ENCODE results near the gene CCDC171.

The CCDC171 gene

DNA sequence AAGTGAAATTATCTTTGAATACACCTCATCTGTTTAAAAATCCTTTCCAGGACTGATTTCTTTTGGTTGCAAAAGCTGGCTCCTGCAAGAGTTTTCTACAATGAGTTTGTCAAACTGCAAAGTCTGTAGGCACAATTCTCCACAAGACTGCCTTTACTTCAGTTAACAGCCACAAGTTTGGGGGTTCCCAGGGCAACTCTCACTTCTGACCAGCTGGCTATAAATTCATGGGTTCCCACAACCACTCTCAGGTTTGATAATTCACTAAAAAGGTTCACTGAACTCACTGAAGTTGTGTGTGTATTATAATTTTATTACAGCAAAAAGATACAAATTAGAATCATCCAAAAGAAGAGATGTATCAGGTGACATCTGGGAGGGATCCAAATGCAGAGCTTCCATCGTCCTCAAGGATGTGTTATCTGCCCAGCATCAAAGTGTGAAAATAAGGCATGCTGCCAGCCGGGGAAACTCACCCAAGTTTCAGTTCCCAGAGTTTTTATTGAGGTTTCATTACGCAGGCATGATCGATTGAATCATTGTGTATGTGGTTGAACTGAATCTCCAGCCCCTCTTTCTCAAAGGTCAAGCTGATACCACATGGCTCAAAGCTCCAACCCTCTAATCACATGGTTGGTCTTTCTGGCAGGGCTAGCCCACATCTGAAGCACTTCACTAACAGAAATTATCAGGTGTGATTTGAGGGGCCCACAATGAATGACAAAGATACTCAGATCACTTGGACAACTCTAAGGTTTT is 23.1 kb upstream of the CCDC171 start:
- DNase-seq (ENCODE audit: extremely low read depth, low read depth): no peak
- TF ChIP-seq, protein P1, sequence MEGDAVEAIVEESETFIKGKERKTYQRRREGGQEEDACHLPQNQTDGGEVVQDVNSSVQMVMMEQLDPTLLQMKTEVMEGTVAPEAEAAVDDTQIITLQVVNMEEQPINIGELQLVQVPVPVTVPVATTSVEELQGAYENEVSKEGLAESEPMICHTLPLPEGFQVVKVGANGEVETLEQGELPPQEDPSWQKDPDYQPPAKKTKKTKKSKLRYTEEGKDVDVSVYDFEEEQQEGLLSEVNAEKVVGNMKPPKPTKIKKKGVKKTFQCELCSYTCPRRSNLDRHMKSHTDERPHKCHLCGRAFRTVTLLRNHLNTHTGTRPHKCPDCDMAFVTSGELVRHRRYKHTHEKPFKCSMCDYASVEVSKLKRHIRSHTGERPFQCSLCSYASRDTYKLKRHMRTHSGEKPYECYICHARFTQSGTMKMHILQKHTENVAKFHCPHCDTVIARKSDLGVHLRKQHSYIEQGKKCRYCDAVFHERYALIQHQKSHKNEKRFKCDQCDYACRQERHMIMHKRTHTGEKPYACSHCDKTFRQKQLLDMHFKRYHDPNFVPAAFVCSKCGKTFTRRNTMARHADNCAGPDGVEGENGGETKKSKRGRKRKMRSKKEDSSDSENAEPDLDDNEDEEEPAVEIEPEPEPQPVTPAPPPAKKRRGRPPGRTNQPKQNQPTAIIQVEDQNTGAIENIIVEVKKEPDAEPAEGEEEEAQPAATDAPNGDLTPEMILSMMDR (IDR thresholded peaks at IDR 0.05; ENCODE audit: low read depth, low read length): no peak

DNA sequence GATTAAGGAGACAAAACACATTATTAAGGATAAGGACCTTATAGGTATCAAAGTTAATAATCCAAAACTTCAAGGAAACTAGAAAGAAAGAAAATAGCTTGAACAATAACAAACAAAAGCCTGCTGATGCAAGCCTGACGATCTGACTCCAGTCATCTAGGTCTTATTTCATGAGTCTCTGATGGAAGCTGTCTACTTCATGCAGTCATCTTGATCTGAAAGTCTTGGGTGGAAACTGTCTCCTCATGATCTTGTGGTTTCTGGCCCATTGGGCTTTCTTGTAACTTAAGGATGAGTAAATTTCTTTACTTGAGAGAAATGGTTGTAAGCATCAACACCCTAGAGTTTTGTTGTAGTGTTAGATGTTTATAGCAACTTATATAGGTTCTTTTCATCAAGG is 21.5 kb upstream of the CCDC171 start:
- no peak for DNase-seq (ENCODE audit: extremely low read depth, low read depth)
- TF ChIP-seq, protein P1 (IDR thresholded peaks at IDR 0.05; ENCODE audit: low read depth, low read length): no peak

DNA sequence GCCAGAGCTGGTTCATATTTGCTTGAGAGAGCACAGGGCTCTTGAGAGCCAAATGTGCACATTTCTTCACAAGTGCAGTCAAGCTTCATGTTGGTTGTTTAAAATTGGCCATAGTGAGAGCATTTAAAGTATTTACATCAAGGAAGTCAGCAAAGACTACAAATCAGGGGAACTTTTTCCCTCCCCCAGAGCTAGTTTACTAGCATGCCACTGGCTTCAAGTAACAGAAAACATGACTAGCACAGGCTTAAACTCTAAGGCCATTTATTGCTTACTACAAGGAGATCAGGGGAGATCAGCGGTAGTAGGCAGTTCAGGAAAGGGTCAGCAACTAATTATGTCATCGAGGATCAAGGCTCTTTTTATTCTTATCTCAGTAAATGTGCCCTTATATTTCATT is 11.0 kb upstream of the CCDC171 start:
- TF ChIP-seq, protein P1 (IDR thresholded peaks at IDR 0.05; ENCODE audit: low read depth, low read length): no peak
- DNase-seq (ENCODE audit: extremely low read depth, low read depth): no peak

DNA sequence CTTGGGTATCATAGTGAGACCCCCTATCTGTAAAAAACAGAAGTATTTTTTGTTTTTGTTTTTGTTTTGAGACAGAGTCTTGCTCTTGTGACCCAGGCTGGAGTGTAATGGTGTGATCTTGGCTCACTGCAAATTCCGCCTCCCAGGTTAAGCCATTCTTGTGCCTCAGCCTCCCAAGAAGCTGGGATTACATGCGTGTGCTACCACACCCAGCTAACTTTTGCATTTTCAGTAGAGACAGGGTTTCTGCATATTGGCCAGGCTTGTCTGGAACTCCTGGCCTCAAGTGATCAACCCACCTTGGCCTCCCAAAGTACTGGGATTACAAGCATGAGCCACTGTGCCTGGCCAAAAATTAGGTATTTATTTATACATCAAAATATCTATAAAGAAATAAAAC is 10.2 kb upstream of the CCDC171 start:
- no peak for DNase-seq (ENCODE audit: extremely low read depth, low read depth)
- TF ChIP-seq, protein P1 (IDR thresholded peaks at IDR 0.05; ENCODE audit: low read depth, low read length): no peak

DNA sequence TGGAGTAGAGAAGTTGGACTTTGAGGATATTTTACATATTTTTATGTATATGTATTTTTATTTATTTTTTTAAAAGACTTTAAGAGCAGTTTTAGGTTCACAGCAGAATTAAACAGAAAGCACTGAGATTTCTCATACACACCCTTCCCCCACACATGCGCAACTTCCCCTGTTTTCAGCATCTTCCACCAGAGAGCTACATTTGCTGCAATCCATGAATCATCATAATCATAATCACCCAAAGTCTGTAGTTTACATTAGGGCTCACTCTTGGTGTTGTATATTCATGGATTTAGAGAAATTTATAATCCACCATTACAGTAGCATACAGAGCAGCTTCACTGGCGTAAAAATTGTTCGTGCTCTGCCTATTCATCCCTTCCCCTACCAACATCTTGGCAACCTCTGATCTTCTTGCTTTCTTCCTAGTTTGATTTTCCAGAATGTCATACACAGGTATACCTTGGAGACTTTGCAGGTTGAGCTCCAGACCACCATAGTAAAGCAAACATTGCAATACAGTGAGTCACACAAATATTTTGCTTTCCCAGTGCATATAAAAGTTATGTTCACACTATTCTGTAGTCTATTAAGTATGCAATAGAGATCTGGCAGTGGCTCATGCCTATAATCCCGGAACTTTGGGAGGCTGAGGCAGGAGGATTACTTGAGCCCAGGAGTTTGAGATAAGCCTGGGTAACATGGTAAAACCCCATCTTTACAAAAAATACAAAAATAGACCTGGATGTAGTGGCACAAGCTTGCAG is 9.6 kb upstream of the CCDC171 start:
- DNase-seq (ENCODE audit: extremely low read depth, low read depth): no peak

DNA sequence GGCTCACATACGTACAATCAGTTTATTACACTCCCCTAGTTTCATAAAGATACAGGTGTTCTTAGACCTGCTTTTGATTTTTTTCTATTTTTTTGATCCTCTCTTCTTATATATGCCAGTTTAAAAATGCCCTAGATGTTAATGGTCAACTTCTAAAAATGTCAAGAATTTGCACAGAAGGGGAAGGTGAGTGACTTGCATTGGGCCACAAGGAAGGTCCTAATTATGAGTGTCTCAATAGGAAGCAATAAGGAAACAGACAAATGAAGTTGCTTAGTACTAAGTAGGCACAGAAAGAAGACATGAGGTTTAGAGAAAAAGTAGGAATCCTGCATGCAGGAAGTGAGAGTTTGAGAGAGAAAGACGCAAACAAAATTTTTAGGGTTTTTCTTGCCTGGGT is 3.2 kb upstream of the CCDC171 start:
- TF ChIP-seq, protein P1 (IDR thresholded peaks at IDR 0.05; ENCODE audit: low read depth, low read length): no peak
- no peak for DNase-seq (ENCODE audit: extremely low read depth, low read depth)

More for the DNA sequence above, 9.6 kb upstream of the CCDC171 start:
- TF ChIP-seq, protein P1 (IDR thresholded peaks at IDR 0.05; ENCODE audit: low read depth, low read length): no peak

DNA sequence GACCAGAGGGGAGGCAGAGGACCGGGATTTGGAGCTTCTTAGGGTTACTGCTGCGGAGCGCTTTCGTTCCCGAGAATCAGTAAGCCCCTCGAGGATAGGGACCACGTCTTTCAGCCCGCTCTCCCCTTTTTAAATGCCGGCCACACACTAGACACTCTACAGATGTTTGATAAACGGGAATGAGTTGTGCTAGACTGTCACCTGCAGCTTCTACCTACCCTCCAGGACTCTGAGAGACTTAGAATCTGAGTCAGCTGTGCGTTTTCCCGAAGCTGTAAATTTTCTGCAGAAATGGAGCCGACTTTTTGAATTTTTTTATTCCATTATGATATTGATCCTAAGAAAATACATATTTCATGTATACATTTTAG is 670 bp downstream of the CCDC171 start:
- DNase-seq (ENCODE audit: extremely low read depth, low read depth): no peak
- TF ChIP-seq, protein P1 (IDR thresholded peaks at IDR 0.05; ENCODE audit: low read depth, low read length): no peak
